Measurements from ENCODE around the gene SDHAF2. TPM values are rescaled to one million over a fixed set of nuclear protein-coding genes. Genes with fewer than 3 reads are reported as not detected.

The SDHAF2 gene
- total RNA-seq, 4 donors from 2014 or later = 32.1 to 84.4 (median 53.8) TPM

DNA sequence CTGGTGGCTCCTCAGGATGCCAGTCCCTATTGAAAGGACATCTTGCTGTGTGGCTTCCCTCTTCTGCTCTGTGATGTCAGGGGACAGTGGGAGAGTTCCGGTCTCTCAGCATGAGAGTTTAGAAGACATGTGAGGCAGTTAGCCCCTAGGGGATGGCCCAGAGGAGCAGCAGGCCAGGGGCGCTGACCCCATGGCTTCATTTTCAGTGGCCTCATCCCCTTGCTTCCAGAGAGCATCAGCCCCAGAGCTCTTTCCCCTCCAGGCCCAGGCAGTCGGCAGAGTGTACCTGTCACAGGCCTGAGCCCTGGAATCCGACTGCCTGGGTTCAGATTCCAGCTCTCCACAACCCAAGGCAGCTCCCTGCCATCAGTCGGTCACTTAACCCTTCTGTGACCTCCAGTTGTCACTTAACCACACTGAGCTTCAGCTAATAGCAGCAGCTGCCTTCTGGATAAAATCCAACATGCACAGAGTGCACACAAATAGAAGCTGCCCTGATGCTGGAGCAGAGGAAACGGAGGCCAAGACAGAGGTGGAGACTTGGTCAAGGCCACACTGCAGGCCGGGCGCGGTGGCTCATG, 64.5 kb downstream of the SDHAF2 start:
- TF ChIP-seq POLR2A (IDR thresholded peaks at IDR 0.05) = no peak
- no peak for TF ChIP-seq CTCF (IDR thresholded peaks at IDR 0.05 in 4 of 5, conservative IDR thresholded peaks at IDR 0.05 in 1 of 5)
- intact Hi-C loops (cut with DNase I; ENCODE audit: low total_unique reads) = no loop called here
- Histone ChIP-seq H3K27ac (peak overlapping the region; percentile 11 to 64 (median 48)), H3K9me3 (no peaks in the 10 kb centered on the region), H3K4me3 (no peak overlapping the region), H3K27me3 (no peaks in the 10 kb centered on the region), H3K36me3 (no peaks in the 10 kb centered on the region), H3K4me1 (peaks cover 4 to 5% of the 10 kb centered on the region in 2 donors)
- peak; percentile 39 to 41 for ATAC-seq
- DNase-seq = no peak
- in situ Hi-C loops (cut with MboI; ENCODE audit: low sequenced_read_pairs in 4 of 4) = no loop called here

DNA sequence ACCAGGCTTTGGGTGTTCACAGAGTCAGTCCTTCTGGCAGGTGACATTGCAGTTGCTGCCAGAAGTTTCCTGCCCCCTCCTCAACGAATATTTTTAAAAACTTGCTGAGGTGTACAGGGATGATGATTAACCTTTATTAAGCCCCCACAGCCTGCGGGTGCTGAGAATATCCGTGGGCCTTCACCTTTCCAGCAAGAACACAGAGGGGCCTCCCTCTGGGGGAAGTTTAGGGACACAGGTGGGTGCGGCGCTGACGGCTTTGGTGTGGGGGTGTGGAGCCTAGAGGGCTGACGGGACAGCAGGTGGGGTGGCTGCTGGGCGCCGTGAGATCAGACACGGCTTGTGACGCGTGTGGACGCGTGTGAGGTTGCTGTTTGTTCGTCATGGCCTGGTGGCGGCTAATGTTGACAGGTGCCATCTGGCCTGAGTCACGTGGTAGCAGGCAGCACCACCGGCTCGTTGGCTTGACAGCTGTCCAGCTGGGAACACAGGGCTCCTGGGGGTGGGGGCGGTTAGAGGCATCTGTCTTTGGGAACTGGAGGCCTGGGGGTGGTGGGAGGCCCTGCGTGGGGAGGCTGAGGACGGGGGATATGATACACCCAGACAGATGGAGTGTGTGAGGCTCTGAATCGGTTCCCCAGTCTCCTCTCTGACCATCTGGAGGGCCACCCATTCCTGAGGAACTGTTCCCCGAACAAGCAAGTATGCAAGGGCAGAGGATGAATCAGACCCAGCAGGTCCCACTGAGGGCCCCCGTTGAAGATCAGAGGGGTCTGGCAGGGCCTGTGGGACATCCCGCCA, 66.1 kb downstream of the SDHAF2 start:
- Histone ChIP-seq H3K9me3 (no peaks in the 10 kb centered on the region), H3K4me3 (no peak overlapping the region), H3K27ac (peak overlapping the region; percentile 5 to 58 (median 31)), H3K4me1 (peaks cover 0 to 5% of the 10 kb centered on the region in 2 donors), H3K27me3 (no peaks in the 10 kb centered on the region), H3K36me3 (no peaks in the 10 kb centered on the region)
- DNase-seq (peak in 1 of 2 donors; percentile 38), ATAC-seq (peak; percentile 54 to 57)
- TF ChIP-seq POLR2A (IDR thresholded peaks at IDR 0.05) = no peak
- no peak for TF ChIP-seq CTCF (IDR thresholded peaks at IDR 0.05 in 4 of 5, conservative IDR thresholded peaks at IDR 0.05 in 1 of 5)
- intact Hi-C loops (cut with DNase I; ENCODE audit: low total_unique reads) = no loop called here
- in situ Hi-C loops (cut with MboI; ENCODE audit: low sequenced_read_pairs in 4 of 4) = no loop called here

Other genes with a start within 250 kb of the SDHAF2 start
- gene PGA3, start 226.6 kb upstream of the SDHAF2 start, total RNA-seq = not detected
- gene PGA4, start 207.8 kb upstream of the SDHAF2 start, total RNA-seq = 1 to 10 TPM in 2 of 4 donors, not detected in 2; 1.6 to 1.9 TPM
- gene PGA5, start 188.9 kb upstream of the SDHAF2 start, total RNA-seq = not detected
- gene VWCE, start 134.8 kb upstream of the SDHAF2 start, total RNA-seq = 1 to 10 TPM in 1 of 4 donors, under 1 TPM in 3; 0.31 to 1.5 (median 0.67) TPM
- 100 to 1,000 TPM; 175 to 215 (median 189) TPM for gene DDB1, start 97.0 kb upstream of the SDHAF2 start, total RNA-seq
- 10 to 100 TPM in 3 of 4 donors, 1 to 10 TPM in 1; 6.7 to 14.8 (median 11.8) TPM for gene TKFC, start 96.9 kb upstream of the SDHAF2 start, total RNA-seq
- gene CYB561A3, start 68.2 kb upstream of the SDHAF2 start, total RNA-seq = 10 to 100 TPM; 23.7 to 56.6 (median 26.4) TPM
- gene TMEM138, start 67.8 kb upstream of the SDHAF2 start, total RNA-seq = 10 to 100 TPM in 3 of 4 donors, 1 to 10 TPM in 1; 9.4 to 18.4 (median 13.9) TPM
- gene TMEM216, start 37.5 kb upstream of the SDHAF2 start, total RNA-seq = 1 to 10 TPM; 2.6 to 8.5 (median 5.2) TPM
- 100 to 1,000 TPM in 1 of 4 donors, 10 to 100 TPM in 3; 38.9 to 180 (median 42.5) TPM for gene CPSF7, start 149 bp upstream of the SDHAF2 start, total RNA-seq
- 1 to 10 TPM in 1 of 4 donors, under 1 TPM in 1, not detected in 2; 0.13 to 1.0 TPM for gene LRRC10B, start 78.6 kb downstream of the SDHAF2 start, total RNA-seq
- gene SYT7, start 151.0 kb downstream of the SDHAF2 start, total RNA-seq = 1 to 10 TPM in 2 of 4 donors, under 1 TPM in 2; 0.68 to 4.9 (median 1.4) TPM

All from gastrocnemius medialis (tissue), 4 donors.